HG03025 (cell line): ENCODE measurements around the gene MTM1.

ENCODE experiments used
- ATAC-seq: cut with Tn5 transposase; IDR thresholded peaks from one replicate; pipeline ENCODE4 v1.9.1; 2021; ENCODE audit warnings: mild to moderate bottlenecking, moderate library complexity; ENCODE audit not compliant: unreplicated experiment, low FRiP score

Gene MTM1

DNA sequence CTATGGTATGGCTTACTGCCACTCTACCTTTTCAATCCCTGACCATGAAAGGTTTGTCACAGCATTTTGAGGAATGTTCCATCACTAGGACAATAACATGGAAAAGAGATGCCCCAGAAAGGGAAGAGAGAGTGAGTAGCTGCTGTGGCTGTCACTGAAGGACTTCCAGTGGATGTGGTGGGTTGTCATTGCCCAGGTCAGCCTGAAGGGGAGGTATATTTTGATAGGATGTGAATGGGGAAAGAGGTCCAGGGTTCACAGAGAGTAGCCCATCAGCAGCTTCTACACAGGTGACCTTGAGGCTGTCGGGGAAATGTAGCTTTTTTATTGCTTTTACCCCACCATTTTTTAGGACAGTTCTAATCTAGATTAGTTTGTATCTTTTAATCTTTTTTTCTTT, 30.8 kb downstream of the MTM1 start:
- ATAC-seq = no peak

DNA sequence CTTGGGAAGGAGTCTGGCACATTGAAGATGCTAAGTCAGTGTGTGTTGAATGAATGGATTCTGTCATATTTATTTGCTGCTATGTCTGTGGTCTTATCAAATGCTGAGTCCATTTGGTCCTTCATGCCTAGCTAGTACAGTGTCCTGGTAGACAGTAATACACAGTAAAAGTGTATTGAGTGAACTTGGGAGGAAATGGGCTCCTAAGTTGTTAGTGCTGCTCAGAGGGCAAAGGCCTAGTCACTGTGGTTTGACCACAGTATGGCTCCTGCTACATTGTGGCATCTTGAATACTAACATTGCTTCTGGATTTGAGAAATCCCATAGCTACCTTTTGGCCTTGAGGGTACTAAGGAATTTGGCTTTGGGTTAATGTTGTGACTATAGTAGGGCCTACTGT, 33.9 kb downstream of the MTM1 start:
- ATAC-seq = no peak

DNA sequence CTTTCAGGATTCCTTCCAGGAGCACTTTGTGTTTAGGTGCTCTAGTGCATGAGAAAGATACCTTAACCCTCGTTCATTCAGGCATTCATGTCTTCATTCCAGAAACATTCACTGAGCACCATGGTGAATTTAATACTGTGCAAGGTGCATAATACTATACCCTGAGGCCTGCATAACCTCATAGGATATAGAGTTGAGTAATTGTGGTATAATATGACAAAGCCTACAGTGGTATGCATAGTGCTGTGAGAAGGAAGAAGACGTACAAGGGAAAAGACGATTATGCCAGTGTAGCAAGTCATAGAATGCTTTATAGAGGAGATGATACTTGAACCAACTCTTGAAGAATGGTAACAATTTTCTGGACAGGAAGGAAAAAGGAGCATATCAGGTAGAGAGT, 34.3 kb downstream of the MTM1 start:
- ATAC-seq = no peak

DNA sequence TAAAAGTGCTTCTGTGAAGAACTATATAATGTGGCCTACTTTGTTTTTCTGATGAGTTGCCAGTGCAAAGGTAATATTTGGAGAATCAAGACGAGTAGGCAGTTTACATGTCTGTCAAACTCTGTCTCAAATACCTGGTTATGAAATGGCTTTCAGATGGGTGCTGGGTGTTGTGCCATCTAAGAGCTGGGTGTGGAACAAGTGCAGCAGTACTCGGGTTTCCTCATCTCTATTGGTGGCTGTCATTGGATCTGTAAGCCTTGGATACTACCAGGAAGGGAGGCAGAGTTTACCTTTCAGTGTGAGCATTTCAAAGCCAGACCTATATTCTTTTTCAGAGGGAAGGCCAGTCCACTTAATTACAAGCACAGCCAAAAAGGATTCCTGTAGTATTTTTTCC, 37.2 kb downstream of the MTM1 start:
- ATAC-seq = no peak

DNA sequence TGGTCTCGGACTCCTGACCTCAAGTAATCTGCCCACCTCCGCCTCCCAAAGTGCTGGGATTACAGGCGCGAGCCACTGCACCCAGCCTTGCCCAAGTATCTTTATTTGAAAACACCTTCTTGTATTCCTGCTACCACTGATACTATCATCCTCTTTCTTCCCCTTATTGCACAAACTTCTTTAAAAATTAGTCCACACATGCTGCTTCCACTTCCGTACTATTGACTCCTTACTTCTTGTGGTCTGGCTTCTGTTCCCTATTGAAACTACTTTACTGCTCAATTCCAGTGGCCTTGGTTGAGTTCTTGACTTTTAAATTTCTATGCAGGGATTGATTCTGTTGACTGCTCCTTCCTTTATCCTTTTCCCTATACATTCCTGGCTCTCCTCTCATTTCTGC, 38.8 kb downstream of the MTM1 start:
- no peak for ATAC-seq

DNA sequence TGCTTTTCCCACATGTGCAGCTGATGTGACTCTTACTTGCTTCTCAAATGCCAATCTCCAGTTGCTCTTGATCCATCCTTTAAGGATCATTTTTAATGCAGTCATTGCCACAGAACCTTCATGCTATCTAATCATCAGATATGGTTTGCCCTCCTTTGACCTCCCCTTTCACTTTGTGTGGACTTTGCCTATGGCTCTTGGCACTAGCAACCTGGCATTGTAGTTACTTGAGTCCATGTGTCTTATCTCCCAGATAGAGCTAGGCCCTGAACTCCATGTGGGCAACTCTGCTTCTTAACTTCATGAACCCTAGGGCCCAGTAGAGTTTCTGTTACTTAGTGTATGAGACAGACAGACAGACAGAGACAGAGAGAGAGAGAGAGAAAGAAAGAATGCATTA, 41.6 kb downstream of the MTM1 start:
- ATAC-seq = no peak

DNA sequence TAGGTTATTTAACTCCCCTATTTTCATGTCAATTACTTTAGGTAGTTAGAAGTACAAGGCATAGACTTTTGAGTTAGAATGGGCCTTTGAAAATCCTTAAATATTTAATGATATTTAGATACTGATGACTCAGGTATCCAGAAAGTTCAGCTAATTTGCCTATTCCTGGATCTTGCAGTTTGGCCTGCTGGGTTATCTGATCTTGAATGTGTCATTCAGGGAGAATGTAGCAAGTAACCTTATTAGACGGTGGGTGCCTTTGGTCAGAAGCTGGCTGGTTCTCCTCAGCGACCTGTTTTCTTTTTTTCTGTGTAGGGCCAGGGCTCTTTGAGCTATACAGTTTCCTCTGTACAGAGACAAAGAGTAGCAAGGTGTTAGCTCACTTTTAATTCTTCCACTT, 42.0 kb downstream of the MTM1 start:
- ATAC-seq = no peak

DNA sequence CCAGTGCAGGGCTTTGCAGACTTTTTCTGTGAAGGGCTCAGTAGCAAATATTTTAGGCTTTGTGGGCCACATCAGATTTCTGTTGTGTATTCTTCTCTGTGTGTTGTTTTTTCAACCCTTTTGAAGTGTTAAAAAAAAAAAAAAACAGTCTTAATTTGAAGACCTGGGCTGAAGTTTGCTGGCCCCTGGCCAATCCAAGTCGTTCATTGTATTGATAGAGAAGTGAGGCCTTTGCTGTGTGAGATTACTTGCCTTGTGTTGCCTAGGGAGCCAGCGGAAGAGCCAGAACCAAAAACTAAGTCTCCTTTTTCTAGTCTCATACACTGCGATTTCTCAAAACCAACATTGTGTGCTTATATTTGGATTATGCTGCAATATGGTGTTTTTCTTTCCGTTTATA, 46.9 kb downstream of the MTM1 start:
- no peak for ATAC-seq

DNA sequence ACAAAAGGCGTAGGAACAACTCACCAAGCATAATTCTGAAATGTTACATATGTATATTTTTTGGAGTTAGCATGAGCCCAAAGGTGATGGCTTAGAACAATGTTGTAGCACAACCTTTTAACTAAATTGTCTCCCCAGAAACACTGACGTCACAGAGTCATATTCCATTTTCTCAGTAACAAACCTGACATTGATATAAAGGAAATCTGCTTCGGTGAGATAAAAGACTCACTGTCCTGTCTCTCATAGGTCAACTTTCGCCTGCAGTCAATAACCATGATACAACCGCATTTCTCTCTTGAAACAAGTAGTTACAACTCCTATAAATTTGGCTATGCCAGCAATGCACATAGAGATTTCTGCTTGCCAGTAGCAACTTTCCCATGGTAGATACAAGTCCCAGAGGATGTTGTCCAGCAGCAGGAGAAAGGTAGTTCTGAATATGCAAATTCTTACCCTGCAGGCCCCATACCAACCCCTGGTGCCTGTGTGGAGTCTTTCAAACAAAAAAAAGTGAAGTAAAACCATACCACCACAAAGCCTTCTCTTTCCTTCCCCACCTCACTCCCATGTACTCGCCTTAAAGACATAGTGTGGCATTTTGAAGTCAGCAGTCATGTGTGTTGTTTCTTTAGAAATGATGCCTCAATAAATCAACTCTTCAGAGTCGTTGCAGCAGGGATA, 47.9 kb downstream of the MTM1 start:
- ATAC-seq = no peak

DNA sequence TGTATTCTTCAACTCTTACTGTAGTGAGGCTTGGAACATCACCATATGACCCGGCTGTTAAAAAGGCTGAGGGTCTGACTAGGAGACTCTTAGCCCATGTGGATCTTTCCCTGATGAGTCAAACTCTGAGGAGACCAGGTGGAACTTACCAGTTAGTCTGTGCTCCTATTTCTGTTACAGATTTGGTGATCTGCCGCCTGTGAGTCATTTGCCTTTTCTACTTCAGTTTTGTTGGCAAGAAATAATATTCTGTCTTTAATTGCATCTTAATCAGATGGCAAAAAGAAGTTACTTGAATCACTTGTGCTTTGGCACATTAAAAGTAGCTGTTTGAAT, 48.4 kb downstream of the MTM1 start:
- ATAC-seq = no peak

DNA sequence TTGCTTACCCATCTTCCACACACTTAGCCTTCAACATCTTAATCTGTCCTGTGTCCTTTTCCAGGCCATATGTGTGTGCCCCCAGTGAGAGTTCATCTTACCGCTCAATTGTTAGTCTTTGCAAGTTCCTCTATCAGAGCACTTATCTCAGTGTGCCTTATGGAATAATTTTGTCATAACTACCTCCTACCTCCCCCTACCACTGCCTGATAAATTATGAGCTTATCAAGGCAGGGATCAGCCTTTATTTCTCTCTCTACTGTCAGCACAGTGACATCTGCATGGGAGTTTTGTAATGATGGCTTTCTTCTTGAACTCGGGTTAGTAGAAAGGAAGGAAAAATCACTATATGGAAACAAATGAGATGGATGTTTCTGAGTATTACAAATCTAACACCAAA, 53.2 kb downstream of the MTM1 start:
- ATAC-seq = no peak

DNA sequence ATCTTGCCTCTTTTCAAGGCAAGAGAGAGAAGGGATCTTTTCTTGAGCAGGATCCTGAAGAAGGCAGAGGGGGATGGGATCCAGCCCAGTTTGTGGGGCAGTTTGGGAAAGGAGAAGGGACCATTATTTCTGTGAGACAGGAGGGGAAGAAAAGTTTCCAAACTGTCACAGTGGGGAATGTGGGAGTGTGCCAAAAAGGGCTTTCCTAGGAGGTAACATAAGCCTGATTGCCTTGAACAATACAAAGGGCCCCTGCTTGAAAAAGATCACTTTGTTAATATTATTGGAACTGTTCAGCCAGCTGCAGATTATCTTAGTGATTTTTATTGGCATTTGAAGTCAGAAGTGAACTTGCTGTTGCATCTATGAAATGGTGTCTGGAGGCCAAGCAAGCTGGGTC, 55.2 kb downstream of the MTM1 start:
- ATAC-seq = no peak

DNA sequence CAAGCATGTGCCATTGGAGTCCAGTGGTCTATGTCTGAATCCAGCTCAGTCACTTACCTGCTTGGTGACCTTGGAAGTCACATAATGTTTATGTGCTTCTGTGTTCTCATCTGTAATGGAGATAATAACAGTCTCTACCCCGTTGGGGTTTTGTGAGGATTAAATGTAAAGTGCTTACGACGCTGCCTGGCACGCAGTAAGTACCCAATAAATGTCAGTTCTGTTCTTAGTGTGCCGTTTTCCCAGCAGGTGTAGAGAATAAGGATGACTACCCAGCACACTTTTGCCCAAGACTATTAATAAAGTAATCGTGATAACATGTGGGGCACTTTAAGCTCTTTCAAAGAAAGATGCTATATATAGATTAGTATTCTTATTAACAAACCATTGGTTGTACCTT, 56.7 kb downstream of the MTM1 start:
- ATAC-seq = no peak

DNA sequence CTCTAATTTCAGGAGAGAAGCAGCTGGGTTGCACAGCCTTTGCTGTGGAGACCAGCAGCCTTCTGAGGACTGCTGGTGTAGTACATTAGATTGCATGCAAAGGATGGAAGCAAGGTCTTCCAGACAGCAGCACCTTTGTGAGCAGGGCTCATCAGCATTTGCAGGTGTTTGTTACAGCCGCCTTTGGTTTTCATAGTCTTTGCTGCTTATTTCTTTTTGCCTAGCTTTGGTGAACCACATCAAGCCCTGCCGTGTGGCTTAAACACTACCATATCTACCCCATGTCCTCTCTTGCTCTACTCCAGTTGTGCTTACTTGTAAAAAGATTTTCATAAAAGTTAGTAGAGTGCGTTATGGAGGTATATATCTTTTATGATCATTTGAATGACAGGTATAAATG, 57.5 kb downstream of the MTM1 start:
- ATAC-seq = no peak

DNA sequence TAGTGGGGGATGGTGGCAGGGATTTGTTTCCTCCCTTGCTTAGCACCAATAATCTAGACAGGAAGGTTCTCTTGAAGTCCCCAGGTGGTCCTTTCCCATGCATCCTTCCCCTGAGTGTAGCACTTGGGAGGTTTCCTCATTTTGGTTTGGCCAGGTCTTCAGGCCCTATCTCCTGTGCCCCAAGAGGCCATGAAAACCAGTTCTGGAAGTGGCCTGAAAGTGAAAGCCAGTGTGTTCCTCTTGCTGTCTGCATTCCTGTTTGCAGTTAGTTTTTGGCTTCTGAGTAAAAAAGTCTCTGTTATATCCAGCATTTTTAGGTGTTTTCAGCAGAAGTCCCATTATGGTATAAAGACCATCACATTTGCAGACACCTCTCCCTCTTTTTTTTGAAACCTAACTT, 59.5 kb downstream of the MTM1 start:
- ATAC-seq = no peak

DNA sequence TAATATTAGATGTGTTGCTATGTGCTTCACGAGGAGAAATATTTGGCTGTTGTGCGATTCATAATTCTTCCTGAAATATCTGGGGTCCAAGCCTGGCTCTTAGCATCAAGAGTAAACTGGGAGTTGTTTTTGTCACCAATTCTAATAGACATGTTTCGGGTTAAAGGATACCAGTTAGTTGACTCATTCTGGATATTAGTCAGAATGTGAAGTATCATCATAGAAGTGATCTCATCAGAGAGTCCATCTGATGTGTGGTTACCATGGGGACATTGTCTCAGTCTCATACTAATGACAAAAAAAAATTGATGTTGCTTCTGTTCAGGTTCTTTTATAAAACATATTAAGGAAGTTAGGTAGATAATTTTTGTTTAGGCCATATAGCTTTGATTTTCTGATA, 67.5 kb downstream of the MTM1 start:
- no peak for ATAC-seq

DNA sequence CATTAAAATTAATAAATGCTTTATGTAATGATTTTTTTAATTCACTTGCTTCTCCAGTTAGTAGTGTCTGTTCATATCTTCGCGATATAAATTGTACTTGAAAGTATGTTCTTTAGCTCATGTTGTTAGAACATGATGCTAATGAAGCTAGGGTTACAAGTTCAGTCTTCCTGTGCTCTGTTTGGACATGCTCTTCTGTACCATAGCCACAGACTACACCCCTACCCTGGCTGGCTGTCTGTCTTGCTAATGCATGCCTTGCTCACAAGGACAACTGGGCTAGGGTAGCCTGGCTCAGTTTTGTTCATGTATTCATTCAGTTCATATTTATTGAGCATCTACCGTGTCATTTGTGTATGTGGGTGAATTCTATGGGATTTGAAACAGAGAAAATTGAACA, 74.0 kb downstream of the MTM1 start:
- no peak for ATAC-seq

DNA sequence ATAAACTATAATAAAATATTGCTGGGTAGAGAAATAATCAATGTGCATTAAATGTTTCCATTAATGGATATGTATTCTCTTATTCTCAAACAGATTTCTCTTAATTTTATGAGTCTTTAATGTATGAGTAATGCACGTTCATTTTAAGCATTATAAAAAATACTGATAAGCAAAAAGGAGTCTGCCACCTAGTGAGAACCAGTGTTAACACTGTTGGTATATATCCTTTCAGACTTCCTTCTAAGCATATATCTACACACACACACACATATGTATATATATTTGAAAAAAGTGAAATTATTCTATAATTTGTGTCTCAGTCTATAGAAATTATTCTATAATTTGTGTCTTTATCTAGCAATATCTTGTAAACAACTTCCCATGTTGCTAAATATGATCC, 74.8 kb downstream of the MTM1 start:
- ATAC-seq = no peak

DNA sequence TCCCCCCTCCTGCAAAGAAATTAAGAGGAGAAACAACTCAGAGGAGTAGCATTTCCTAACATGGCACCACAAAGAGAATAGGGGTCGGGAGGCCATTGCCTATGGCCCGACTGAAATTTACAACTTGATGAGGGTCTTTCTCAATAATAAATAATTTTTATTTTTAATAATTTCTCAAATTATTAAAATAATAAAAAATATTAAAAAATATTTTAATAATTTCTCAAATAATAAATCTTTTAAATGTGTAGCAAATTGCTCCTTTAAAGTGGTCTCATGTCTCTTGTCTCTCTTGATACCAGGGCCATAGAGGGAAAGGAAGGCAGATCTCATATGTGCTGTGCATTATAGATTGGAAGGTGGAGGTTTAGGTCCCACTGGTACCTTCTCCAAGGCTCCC, 75.5 kb downstream of the MTM1 start:
- no peak for ATAC-seq

DNA sequence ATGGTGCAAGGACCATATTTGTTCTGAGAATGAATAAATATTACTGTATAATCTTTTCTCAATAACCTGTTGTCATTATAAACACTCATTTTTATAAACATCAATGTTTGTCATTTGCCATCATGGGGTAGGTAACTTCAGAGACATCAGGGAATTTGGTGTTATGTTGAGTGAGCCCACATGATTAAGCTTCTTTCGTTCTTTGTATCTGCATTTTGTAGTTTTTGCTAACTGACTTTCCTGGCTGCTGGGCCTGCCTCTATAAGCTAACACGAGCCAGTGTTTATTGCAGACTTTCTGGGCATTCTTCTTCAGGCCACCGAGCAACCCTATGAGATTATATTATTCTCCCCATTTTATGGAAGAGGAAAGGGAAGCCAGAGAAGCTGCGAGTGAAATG, 76.0 kb downstream of the MTM1 start:
- no peak for ATAC-seq

DNA sequence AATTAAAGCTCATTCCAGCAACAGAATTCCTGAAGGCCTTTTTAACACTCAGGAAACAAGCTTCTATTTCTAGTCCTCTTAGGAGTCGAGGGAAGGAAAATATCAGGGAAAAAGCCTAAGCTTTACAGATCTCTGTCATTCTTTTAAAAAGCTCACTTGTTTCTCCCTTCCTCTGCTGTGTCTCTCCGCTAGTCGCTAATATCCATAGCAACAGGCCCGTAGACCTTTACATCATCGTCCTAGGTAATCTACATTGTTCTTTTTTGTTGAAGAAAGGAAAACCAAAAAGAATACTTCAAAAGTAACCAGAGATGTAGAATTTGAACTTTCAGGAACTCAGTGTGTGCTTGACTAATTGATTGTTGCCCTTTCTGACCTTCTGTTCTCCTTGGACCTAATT, 78.9 kb downstream of the MTM1 start:
- no peak for ATAC-seq

DNA sequence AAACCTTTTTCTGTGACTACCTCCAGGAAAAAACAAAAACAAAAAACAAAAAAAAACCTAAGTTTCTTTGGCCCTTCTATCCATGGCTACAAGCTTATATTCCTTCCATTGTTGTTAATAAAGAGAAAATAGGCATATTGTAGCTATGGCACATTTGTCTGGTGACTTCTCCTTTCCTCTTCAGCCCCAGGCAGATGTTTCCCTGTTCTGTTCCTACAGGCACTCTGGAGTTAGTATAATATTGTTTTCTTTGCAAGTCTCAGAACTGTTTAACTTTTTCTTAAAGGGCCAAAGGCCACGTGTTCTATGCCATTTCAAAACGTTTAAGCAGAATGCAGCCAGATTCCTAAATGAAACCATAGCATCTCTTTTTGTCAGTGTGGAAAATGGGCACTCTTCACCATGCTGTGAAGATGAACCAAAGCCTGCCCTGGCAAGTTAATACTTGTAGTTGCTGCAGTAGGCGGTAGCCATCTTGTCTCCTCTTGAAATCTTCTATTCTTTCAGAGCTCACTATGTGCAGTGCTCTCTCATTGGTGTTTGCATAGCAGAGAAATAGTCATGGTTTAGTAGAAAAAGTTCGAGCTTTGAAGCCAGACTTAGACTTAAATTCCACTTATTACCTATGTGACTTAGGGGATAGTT, 80.0 kb downstream of the MTM1 start:
- ATAC-seq = no peak
